K562 (cell line): Measurements from ENCODE around the gene CHMP3. TPM values are rescaled to one million over a fixed set of nuclear protein-coding genes. Genes with fewer than 3 reads are reported as not detected.

ENCODE experiments used
- BRD4 ChIP-seq: fragments of 200-600 bp; sonication (generic); IDR thresholded peaks from 2 replicates; pipeline ENCODE4 v1.6.1; 2017; ENCODE audit warnings: inconsistent platforms
- CBX5 ChIP-seq: IDR thresholded peaks from 2 replicates; pipeline ENCODE4 v1.6.1; 2014; ENCODE audit warnings: low read depth, borderline replicate concordance
- GABPA ChIP-seq: fragments of 200-800 bp; sonication (Bioruptor generic); conservative IDR thresholded peaks from 2 replicates; pipeline ENCODE4 v1.6.1; 2016; ENCODE audit warnings: low read depth, missing genetic modification characterization, missing compliant biosample characterization
- KDM2B ChIP-seq: fragments of 250-450 bp; sonication (Bioruptor Pico); IDR thresholded peaks from 2 replicates; pipeline ENCODE4 v1.8.0; 2021; ENCODE audit warnings: mild to moderate bottlenecking, moderate library complexity
- PHTF2 ChIP-seq: fragments of 250-450 bp; sonication (Bioruptor Pico); IDR thresholded peaks from 2 replicates; pipeline ENCODE4 v1.5.0; 2021; ENCODE audit warnings: mild to moderate bottlenecking
- TBP ChIP-seq: optimal IDR thresholded peaks from 2 replicates; pipeline ENCODE3; 2011; ENCODE audit warnings: low read depth, low read length, improper control_type of control experiment
- ZFP36 ChIP-seq: fragments of 150-350 bp; IDR thresholded peaks from 2 replicates; pipeline ENCODE4 v1.6.1; 2018; ENCODE audit warnings: low read length, low read depth; ENCODE audit not compliant: partially characterized antibody
- polyA plus RNA-seq, 8 experiments: library from polyadenylated mRNA; depleted of rRNA in 4 of 8; stranded (reverse) in 5 of 8; unstranded in 3 of 8; fragments of >200 nt; fragmentation: Nextera tagmentation in 2 of 8; fragmentation: Illumina TruSeq in 1 of 8; extraction: Ambion mirVana in 2 of 8; extraction: Trizol in 1 of 8; gene quantifications; 2 replicates each; pipeline versions ENCODE4 v1.2.1 to v1.2.3, GENCODE V29; 2011 to 2014; ENCODE audit warnings: inconsistent platforms in 1 of 8, missing spikeins in 1 of 8
- total RNA-seq, 7 experiments: library from RNA; depleted of rRNA in 6 of 7; stranded (reverse); fragments of >200 nt in 6 of 7; fragmentation: Illumina TruSeq in 2 of 7; extraction: Trizol in 2 of 7; gene quantifications; 2 replicates each; pipeline versions ENCODE4 v1.2.1 to v1.2.3, GENCODE V29; 2011 to 2021; ENCODE audit warnings: low replicate concordance in 1 of 7
- TF ChIP-seq, protein P1 (sequence below), 2 experiments: fragments of 450-650 bp in 1 of 2; IDR thresholded peaks; 2 replicates each; pipeline ENCODE4 v1.6.1; 2011 to 2017; ENCODE audit warnings: low read depth in 2 of 2, antibody characterized with exemption in 1 of 2, borderline replicate concordance in 1 of 2, low read length in 1 of 2, mild to moderate bottlenecking in 1 of 2, mixed read lengths in 1 of 2; ENCODE audit not compliant: control insufficient read depth in 1 of 2
- TF ChIP-seq, protein P2 (sequence below): fragments of 250-450 bp; sonication (Bioruptor Pico); IDR thresholded peaks from 2 replicates; pipeline ENCODE4 v1.5.0; 2021; ENCODE audit warnings: mild to moderate bottlenecking, borderline replicate concordance
- TF ChIP-seq, protein P3 (sequence below): fragments of 450-650 bp; formaldehyde crosslinking; conservative IDR thresholded peaks from 2 replicates; pipeline ENCODE4 v1.4.0; 2022; ENCODE audit warnings: mild to moderate bottlenecking, missing genetic modification characterization
- TF ChIP-seq, protein P4 (sequence below), 3 experiments: fragments of 200-800 bp in 1 of 3; sonication (Bioruptor generic) in 1 of 3; sonication (generic) in 1 of 3; formaldehyde crosslinking in 1 of 3; IDR thresholded peaks; 2 replicates each; pipeline versions ENCODE4 v1.6.1 to v1.8.0; 2016 to 2022; ENCODE audit warnings: mild to moderate bottlenecking in 2 of 3, missing compliant biosample characterization in 2 of 3, missing genetic modification characterization in 2 of 3, missing genetic modification reagents in 1 of 3
- TF ChIP-seq, protein P5 (sequence below): fragments of 450-650 bp; formaldehyde crosslinking; IDR thresholded peaks from 2 replicates; pipeline ENCODE4 v1.4.0; 2022; ENCODE audit warnings: missing genetic modification characterization
- TF ChIP-seq, protein P6 (sequence below): fragments of 450-650 bp; formaldehyde crosslinking; IDR thresholded peaks from 2 replicates; pipeline ENCODE4 v1.4.0; 2020; ENCODE audit warnings: mild to moderate bottlenecking, moderate library complexity

Gene CHMP3
- total and polyA plus RNA-seq, 9 of the 15 experiments (the other 6 are each of a cell fraction or from before 2014, with no cell fraction given): 20.6 to 52.5 (median 31.7) TPM

DNA sequence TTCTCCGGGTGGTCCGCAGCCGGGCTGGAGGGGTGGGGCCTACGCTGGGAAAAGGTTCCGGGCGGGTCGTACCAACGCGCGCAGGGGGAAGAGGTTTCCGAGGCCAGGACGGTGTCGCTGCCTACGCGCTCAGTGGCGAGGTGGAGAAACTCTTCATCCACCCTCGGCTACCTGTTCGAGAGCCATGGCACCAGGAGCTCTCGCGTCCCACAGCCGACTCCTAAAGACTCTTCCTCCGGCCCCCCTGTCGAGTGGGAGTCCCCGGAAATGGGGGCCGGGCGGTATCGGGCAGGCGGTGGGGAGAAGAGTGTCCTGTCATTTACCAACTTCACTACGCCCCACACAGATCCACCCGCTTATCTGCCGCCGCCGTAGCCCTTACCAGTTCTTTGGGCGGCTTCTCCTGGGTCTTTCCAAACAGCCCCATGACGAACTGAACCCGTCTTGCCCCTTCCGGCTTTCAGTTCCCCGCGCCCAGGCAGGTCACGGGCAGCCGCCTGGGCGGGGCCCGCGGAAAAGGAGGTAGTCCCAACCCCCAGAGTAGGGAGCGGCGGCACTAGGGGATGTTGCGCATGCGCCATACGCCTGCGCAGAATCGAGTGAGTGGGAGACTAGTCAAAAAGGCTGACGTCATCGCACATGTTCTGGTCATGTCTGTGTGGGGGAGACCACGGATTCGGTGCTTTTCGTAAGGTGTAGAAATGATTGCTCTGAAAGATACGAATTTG lies at the start of gene CHMP3 (continued):
- TF ChIP-seq, protein P1, sequence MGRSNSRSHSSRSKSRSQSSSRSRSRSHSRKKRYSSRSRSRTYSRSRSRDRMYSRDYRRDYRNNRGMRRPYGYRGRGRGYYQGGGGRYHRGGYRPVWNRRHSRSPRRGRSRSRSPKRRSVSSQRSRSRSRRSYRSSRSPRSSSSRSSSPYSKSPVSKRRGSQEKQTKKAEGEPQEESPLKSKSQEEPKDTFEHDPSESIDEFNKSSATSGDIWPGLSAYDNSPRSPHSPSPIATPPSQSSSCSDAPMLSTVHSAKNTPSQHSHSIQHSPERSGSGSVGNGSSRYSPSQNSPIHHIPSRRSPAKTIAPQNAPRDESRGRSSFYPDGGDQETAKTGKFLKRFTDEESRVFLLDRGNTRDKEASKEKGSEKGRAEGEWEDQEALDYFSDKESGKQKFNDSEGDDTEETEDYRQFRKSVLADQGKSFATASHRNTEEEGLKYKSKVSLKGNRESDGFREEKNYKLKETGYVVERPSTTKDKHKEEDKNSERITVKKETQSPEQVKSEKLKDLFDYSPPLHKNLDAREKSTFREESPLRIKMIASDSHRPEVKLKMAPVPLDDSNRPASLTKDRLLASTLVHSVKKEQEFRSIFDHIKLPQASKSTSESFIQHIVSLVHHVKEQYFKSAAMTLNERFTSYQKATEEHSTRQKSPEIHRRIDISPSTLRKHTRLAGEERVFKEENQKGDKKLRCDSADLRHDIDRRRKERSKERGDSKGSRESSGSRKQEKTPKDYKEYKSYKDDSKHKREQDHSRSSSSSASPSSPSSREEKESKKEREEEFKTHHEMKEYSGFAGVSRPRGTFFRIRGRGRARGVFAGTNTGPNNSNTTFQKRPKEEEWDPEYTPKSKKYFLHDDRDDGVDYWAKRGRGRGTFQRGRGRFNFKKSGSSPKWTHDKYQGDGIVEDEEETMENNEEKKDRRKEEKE (IDR thresholded peaks at IDR 0.05; ENCODE audit: borderline replicate concordance in 1 of 2, control insufficient read depth in 1 of 2, low read depth in 2 of 2, low read length in 1 of 2): peak in 1 of 2 experiments; percentile 92; a peak in 2 of 4 replicates
- TF ChIP-seq TBP: peak; percentile 70
- TF ChIP-seq, protein P2, sequence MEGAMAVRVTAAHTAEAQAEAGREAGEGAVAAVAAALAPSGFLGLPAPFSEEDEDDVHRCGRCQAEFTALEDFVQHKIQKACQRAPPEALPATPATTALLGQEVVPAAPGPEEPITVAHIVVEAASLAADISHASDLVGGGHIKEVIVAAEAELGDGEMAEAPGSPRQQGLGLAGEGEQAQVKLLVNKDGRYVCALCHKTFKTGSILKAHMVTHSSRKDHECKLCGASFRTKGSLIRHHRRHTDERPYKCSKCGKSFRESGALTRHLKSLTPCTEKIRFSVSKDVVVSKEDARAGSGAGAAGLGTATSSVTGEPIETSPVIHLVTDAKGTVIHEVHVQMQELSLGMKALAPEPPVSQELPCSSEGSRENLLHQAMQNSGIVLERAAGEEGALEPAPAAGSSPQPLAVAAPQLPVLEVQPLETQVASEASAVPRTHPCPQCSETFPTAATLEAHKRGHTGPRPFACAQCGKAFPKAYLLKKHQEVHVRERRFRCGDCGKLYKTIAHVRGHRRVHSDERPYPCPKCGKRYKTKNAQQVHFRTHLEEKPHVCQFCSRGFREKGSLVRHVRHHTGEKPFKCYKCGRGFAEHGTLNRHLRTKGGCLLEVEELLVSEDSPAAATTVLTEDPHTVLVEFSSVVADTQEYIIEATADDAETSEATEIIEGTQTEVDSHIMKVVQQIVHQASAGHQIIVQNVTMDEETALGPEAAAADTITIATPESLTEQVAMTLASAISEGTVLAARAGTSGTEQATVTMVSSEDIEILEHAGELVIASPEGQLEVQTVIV: no peak
- no peak for TF ChIP-seq BRD4
- TF ChIP-seq, protein P3, sequence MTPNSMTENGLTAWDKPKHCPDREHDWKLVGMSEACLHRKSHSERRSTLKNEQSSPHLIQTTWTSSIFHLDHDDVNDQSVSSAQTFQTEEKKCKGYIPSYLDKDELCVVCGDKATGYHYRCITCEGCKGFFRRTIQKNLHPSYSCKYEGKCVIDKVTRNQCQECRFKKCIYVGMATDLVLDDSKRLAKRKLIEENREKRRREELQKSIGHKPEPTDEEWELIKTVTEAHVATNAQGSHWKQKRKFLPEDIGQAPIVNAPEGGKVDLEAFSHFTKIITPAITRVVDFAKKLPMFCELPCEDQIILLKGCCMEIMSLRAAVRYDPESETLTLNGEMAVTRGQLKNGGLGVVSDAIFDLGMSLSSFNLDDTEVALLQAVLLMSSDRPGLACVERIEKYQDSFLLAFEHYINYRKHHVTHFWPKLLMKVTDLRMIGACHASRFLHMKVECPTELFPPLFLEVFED (CRISPR knock-in tag): no peak
- peak; percentile 91 for TF ChIP-seq GABPA
- TF ChIP-seq, protein P4, sequence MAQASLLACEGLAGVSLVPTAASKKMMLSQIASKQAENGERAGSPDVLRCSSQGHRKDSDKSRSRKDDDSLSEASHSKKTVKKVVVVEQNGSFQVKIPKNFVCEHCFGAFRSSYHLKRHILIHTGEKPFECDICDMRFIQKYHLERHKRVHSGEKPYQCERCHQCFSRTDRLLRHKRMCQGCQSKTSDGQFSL (CRISPR knock-in tag; IDR thresholded peaks at IDR 0.05): peak; percentile 58; the same call in 1 of the 2 replicates
- TF ChIP-seq, protein P4 (tag; IDR thresholded peaks at IDR 0.05): no peak
- TF ChIP-seq PHTF2: no peak
- no peak for TF ChIP-seq KDM2B
- TF ChIP-seq, protein P5, sequence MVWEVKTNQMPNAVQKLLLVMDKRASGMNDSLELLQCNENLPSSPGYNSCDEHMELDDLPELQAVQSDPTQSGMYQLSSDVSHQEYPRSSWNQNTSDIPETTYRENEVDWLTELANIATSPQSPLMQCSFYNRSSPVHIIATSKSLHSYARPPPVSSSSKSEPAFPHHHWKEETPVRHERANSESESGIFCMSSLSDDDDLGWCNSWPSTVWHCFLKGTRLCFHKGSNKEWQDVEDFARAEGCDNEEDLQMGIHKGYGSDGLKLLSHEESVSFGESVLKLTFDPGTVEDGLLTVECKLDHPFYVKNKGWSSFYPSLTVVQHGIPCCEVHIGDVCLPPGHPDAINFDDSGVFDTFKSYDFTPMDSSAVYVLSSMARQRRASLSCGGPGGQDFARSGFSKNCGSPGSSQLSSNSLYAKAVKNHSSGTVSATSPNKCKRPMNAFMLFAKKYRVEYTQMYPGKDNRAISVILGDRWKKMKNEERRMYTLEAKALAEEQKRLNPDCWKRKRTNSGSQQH (CRISPR knock-in tag): no peak
- TF ChIP-seq, protein P6, sequence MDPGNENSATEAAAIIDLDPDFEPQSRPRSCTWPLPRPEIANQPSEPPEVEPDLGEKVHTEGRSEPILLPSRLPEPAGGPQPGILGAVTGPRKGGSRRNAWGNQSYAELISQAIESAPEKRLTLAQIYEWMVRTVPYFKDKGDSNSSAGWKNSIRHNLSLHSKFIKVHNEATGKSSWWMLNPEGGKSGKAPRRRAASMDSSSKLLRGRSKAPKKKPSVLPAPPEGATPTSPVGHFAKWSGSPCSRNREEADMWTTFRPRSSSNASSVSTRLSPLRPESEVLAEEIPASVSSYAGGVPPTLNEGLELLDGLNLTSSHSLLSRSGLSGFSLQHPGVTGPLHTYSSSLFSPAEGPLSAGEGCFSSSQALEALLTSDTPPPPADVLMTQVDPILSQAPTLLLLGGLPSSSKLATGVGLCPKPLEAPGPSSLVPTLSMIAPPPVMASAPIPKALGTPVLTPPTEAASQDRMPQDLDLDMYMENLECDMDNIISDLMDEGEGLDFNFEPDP (CRISPR knock-in tag): 0 out of 2 replicates have a peak, but pooled peaks have one; percentile 11
- no peak for TF ChIP-seq ZFP36
- TF ChIP-seq CBX5: no peak
